AG20443 (cell line): ENCODE measurements around the gene HOXB5.
A peak's percentile ranks its signal among the peaks of the same experiment; 100 is the strongest.

ENCODE experiments used
- DNase-seq: peaks from one replicate; pipeline ENCODE4 v3.0.0; 2012; ENCODE audit warnings: low spot score, mixed read lengths

The HOXB5 gene

GRCh38 chr17:48559122-48559839 lies 34.3 kb downstream of the HOXB5 start:
- DNase-seq, result no peak

- no peak for DNase-seq
These were observed 34.8 kb downstream of the HOXB5 start for GRCh38 chr17:48558831-48559121.

- DNase-seq, result no peak
These were observed 35.3 kb downstream of the HOXB5 start for GRCh38 chr17:48558057-48558830.

- DNase-seq, result no peak
These were observed 36.8 kb downstream of the HOXB5 start for GRCh38 chr17:48556576-48557401.

GRCh38 chr17:48556229-48556575 lies 37.4 kb downstream of the HOXB5 start:
- no peak for DNase-seq

- no peak for DNase-seq
These were observed 38.0 kb downstream of the HOXB5 start for GRCh38 chr17:48555258-48556228.

- no peak for DNase-seq
These were observed 38.9 kb downstream of the HOXB5 start for GRCh38 chr17:48554412-48555257.

GRCh38 chr17:48553826-48554225 lies 39.8 kb downstream of the HOXB5 start:
- DNase-seq, result no peak

- DNase-seq, result no peak
These were observed 40.4 kb downstream of the HOXB5 start for GRCh38 chr17:48553190-48553547.

- DNase-seq, result no peak
These were observed 41.0 kb downstream of the HOXB5 start for GRCh38 chr17:48552466-48553189.

GRCh38 chr17:48551596-48552465 lies 41.7 kb downstream of the HOXB5 start:
- DNase-seq, result no peak

- DNase-seq, result no peak
These were observed 42.4 kb downstream of the HOXB5 start for GRCh38 chr17:48551214-48551555.

- DNase-seq, result no peak
These were observed 42.9 kb downstream of the HOXB5 start for GRCh38 chr17:48550502-48551213.

- no peak for DNase-seq
These were observed 43.6 kb downstream of the HOXB5 start for GRCh38 chr17:48549914-48550501.

- DNase-seq, result no peak
These were observed 44.3 kb downstream of the HOXB5 start for GRCh38 chr17:48549281-48549630.

- no peak for DNase-seq
These were observed 44.9 kb downstream of the HOXB5 start for GRCh38 chr17:48548523-48549280.

GRCh38 chr17:48547808-48548522 lies 45.6 kb downstream of the HOXB5 start:
- peak; percentile 64 for DNase-seq
